ENCODE measurements around the gene DHCR24.

The DHCR24 gene

GRCh38 chr1:54842963-54843362 is 44.0 kb downstream of the DHCR24 start:
- WGBS, 2 experiments (ENCODE audit: insufficient coverage in 2 of 2), result 75 to 84% methylated on average over 4 to 7 of the region's 9 CpGs
- H3K9me3 ChIP-seq (ENCODE audit: control insufficient read depth, low read length), result no peaks in the 10 kb centered on the region
- peaks cover 10% of the 10 kb centered on the region for H3K36me3 ChIP-seq (ENCODE audit: control insufficient read depth, insufficient read depth, low read length)
- no peak overlapping the region for H3K27ac ChIP-seq (ENCODE audit: low read depth, low read length, severe bottlenecking)
- H3K4me1 ChIP-seq (ENCODE audit: control insufficient read depth, insufficient read depth, low read length, poor library complexity, severe bottlenecking), result no peaks in the 10 kb centered on the region
- H3K4me3 ChIP-seq (ENCODE audit: extremely low read depth, insufficient read depth, low read length, poor library complexity, severe bottlenecking), result no peak overlapping the region

DNA sequence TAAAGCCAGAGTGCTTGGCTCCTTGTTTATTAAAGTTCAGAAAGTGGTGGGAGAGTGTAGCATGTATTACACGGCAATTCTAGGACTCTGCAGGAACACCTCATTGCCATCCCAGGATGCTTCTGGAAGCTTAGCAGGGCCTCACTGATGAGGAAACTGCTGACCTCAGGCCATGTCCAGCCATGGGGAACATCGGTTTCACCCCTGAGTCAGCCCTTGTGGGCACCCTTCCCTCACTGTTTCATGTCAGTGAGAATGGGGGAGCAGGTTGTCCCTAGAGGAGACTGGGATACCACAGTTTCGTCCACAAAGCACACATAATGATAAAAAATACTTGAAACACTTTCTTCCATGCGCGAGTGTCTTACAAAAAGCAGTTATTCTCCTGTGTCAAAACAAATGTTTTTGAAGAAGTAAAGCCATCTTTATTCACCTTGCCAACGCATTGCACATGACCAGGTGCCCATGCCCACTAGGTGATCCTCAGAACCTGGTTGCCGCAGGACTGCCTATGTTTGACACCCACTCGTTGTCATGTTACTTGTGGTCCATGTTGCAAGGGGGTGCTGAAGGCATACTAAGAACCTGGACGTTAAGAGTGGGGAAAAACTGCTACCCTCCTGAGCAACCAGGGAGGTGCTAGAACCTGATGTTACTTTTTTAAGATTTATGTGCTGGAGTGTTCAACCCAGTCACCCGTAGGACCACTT is 44.6 kb downstream of the DHCR24 start:
- WGBS, 2 experiments (ENCODE audit: insufficient coverage in 2 of 2), result 89 to 93% methylated on average over 8 of the region's 10 CpGs
- H3K36me3 ChIP-seq (ENCODE audit: control insufficient read depth, insufficient read depth, low read length), result peaks cover 9% of the 10 kb centered on the region
- no peaks in the 10 kb centered on the region for H3K4me1 ChIP-seq (ENCODE audit: control insufficient read depth, insufficient read depth, low read length, poor library complexity, severe bottlenecking)
- H3K4me3 ChIP-seq (ENCODE audit: extremely low read depth, insufficient read depth, low read length, poor library complexity, severe bottlenecking), result no peak overlapping the region
- H3K9me3 ChIP-seq (ENCODE audit: control insufficient read depth, low read length), result no peaks in the 10 kb centered on the region
- no peak overlapping the region for H3K27ac ChIP-seq (ENCODE audit: low read depth, low read length, severe bottlenecking)

DNA sequence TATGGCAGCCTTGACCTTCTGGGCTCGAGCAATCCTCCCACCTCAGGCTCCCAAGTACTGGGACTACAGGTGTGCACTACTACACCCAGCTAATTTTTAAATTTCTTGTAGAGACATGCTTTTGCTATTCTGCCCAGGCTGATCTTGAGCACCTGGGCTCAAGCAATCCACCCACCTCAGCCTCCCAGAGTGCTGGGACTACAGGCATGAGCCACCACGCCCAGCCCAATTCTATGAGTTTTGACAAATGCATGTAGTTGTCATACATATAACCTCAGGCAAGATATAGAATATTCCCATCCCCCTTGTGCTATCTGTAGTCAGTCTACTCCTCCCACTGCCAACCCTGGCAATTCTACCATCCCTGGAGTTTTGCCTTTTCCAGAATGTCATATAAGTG is 47.2 kb downstream of the DHCR24 start:
- WGBS, 2 experiments (ENCODE audit: insufficient coverage in 2 of 2), result 0% methylated on average over 1 of the region's 2 CpGs

DNA sequence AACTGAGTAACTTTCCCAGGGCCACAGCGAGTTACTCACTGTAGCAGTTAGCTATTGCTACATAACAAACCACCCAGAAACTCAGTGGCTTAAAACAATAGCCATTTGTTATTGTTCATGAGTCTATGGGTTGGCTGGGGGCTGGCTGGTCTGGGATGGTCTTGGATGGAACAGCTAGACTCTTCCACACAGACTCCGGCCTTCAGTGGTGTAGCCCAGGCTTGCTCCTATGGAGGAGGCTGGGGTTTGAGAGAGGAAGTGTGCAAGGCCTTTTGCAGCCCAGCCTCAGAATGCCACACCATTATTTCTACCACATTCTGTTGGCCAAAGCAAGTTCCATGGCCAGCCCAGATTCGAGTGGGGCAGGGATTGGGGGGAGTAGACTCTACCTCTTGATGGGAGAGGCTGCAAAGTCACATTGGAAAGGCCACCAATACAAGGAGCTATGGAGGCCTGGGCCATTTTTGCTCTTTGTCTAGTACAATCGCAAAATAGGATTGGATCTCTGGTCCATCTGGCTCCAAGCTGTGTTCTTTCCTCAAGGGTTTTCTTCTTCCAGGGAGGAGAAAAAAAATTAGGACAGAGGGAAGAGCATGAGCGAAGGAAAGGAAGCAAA is 48.3 kb downstream of the DHCR24 start:
- Histone ChIP-seq H3K36me3 (ENCODE audit: control insufficient read depth, insufficient read depth, low read length) (no peaks in the 10 kb centered on the region), H3K27ac (ENCODE audit: low read depth, low read length, severe bottlenecking) (no peak overlapping the region), H3K4me3 (ENCODE audit: extremely low read depth, insufficient read depth, low read length, poor library complexity, severe bottlenecking) (no peak overlapping the region), H3K9me3 (ENCODE audit: control insufficient read depth, low read length) (no peaks in the 10 kb centered on the region), H3K4me1 (ENCODE audit: control insufficient read depth, insufficient read depth, low read length, poor library complexity, severe bottlenecking) (no peaks in the 10 kb centered on the region)
- 81 to 85% methylated on average over 3 of the region's 5 CpGs for WGBS, 2 experiments (ENCODE audit: insufficient coverage in 2 of 2)

More for the DNA sequence above, 47.2 kb downstream of the DHCR24 start:
- Histone ChIP-seq H3K36me3 (ENCODE audit: control insufficient read depth, insufficient read depth, low read length) (no peaks in the 10 kb centered on the region), H3K4me3 (ENCODE audit: extremely low read depth, insufficient read depth, low read length, poor library complexity, severe bottlenecking) (no peak overlapping the region), H3K27ac (ENCODE audit: low read depth, low read length, severe bottlenecking) (no peak overlapping the region), H3K4me1 (ENCODE audit: control insufficient read depth, insufficient read depth, low read length, poor library complexity, severe bottlenecking) (no peaks in the 10 kb centered on the region), H3K9me3 (ENCODE audit: control insufficient read depth, low read length) (no peaks in the 10 kb centered on the region)

DNA sequence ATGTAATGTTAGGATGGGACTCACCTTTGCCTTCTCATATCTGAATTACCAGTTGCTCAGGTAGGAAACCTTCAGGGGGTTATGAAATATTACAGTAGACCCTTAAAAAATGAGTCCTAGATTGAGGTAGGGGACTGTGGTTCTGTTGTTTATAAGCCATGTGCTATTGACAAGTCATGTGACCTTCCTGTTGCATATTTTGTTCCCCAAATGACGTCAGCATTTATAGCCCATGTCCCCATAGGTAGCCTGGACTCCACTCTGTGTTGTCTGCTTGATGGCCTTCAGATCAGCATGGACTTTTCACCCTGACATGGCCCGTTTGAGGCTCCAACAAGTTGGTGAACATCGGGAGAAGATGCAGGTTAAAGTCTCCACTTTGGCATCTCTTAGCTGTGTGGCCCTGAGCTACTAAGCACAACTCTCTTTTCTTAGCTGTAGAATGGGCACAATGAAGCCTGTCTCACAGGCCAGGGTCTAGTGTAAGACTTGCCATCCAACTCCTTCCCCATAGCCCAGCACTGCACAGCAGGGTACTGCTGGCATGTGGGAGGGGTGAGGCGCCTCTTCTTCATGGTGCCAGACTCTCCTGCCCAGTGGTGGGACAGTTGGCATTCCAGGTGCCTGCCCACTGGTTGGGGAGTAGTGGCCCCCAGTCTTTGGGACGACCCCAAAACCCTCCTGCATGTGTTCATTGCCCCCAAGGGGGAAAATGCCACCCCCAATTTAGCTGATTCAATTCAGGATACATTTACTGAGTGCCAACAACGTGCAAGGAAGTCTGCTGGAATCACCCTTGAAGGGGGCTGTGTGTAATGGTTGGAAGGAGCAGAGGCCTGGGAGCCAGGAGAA is 49.8 kb downstream of the DHCR24 start:
- Histone ChIP-seq H3K27ac (ENCODE audit: low read depth, low read length, severe bottlenecking) (no peak overlapping the region), H3K4me3 (ENCODE audit: extremely low read depth, insufficient read depth, low read length, poor library complexity, severe bottlenecking) (no peak overlapping the region), H3K9me3 (ENCODE audit: control insufficient read depth, low read length) (no peaks in the 10 kb centered on the region), H3K36me3 (ENCODE audit: control insufficient read depth, insufficient read depth, low read length) (no peaks in the 10 kb centered on the region), H3K4me1 (ENCODE audit: control insufficient read depth, insufficient read depth, low read length, poor library complexity, severe bottlenecking) (no peaks in the 10 kb centered on the region)
- WGBS, 2 experiments (ENCODE audit: insufficient coverage in 2 of 2), result 87 to 95% methylated on average over 3 to 4 of the region's 6 CpGs

GRCh38 chr1:54836594-54836993 is 50.4 kb downstream of the DHCR24 start:
- 86 to 93% methylated on average over 8 of the region's 8 CpGs for WGBS, 2 experiments (ENCODE audit: insufficient coverage in 2 of 2)

GRCh38 chr1:54835970-54836369 is 51.0 kb downstream of the DHCR24 start:
- WGBS, 2 experiments (ENCODE audit: insufficient coverage in 2 of 2), result 72% methylated on average over 2 of the region's 5 CpGs; no CpG with 5 or more reads in 1 of the 2 experiments
- H3K9me3 ChIP-seq (ENCODE audit: control insufficient read depth, low read length), result no peaks in the 10 kb centered on the region
- no peaks in the 10 kb centered on the region for H3K4me1 ChIP-seq (ENCODE audit: control insufficient read depth, insufficient read depth, low read length, poor library complexity, severe bottlenecking)
- no peak overlapping the region for H3K4me3 ChIP-seq (ENCODE audit: extremely low read depth, insufficient read depth, low read length, poor library complexity, severe bottlenecking)
- H3K27ac ChIP-seq (ENCODE audit: low read depth, low read length, severe bottlenecking), result no peak overlapping the region
- H3K36me3 ChIP-seq (ENCODE audit: control insufficient read depth, insufficient read depth, low read length), result no peaks in the 10 kb centered on the region

More at GRCh38 chr1:54836594-54836993, 50.4 kb downstream of the DHCR24 start:
- no peak overlapping the region for H3K27ac ChIP-seq (ENCODE audit: low read depth, low read length, severe bottlenecking)
- no peaks in the 10 kb centered on the region for H3K36me3 ChIP-seq (ENCODE audit: control insufficient read depth, insufficient read depth, low read length)
- H3K9me3 ChIP-seq (ENCODE audit: control insufficient read depth, low read length), result no peaks in the 10 kb centered on the region
- no peak overlapping the region for H3K4me3 ChIP-seq (ENCODE audit: extremely low read depth, insufficient read depth, low read length, poor library complexity, severe bottlenecking)
- no peaks in the 10 kb centered on the region for H3K4me1 ChIP-seq (ENCODE audit: control insufficient read depth, insufficient read depth, low read length, poor library complexity, severe bottlenecking)

- 83 to 95% methylated on average over 4 to 6 of the region's 6 CpGs for WGBS, 2 experiments (ENCODE audit: insufficient coverage in 2 of 2)
- Histone ChIP-seq H3K36me3 (ENCODE audit: control insufficient read depth, insufficient read depth, low read length) (no peaks in the 10 kb centered on the region), H3K4me3 (ENCODE audit: extremely low read depth, insufficient read depth, low read length, poor library complexity, severe bottlenecking) (no peak overlapping the region), H3K4me1 (ENCODE audit: control insufficient read depth, insufficient read depth, low read length, poor library complexity, severe bottlenecking) (no peaks in the 10 kb centered on the region), H3K9me3 (ENCODE audit: control insufficient read depth, low read length) (no peaks in the 10 kb centered on the region), H3K27ac (ENCODE audit: low read depth, low read length, severe bottlenecking) (no peak overlapping the region)
Measured at GRCh38 chr1:54835131-54835898, 51.7 kb downstream of the DHCR24 start.

DNA sequence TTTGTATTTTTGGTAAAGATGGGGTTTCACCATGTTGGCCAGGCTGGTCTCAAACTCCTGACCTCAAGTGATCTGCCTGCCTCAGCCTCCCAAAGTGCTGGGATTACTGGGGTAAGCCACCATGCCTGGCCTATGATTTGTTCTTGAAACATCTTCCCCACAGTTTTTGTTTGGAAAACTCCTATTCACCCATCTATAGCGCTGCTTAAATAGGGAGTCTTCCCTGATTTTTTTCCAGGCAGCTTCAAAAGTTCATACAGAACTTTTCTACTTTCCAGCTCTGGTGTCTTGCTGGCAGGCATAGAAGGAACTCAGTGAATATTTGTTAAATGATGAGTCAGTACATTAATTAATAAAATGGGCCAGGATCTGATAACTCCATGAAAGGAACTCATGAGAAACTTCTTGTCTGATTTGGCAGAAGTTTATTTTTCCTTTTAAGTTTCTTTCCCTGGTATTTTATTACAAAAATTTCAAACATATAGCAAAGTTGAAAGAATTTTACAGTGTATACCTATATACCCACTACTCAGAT is 52.9 kb downstream of the DHCR24 start:
- no peak overlapping the region for H3K27ac ChIP-seq (ENCODE audit: low read depth, low read length, severe bottlenecking)
- no peaks in the 10 kb centered on the region for H3K9me3 ChIP-seq (ENCODE audit: control insufficient read depth, low read length)
- H3K36me3 ChIP-seq (ENCODE audit: control insufficient read depth, insufficient read depth, low read length), result no peaks in the 10 kb centered on the region
- H3K4me3 ChIP-seq (ENCODE audit: extremely low read depth, insufficient read depth, low read length, poor library complexity, severe bottlenecking), result no peak overlapping the region
- no peaks in the 10 kb centered on the region for H3K4me1 ChIP-seq (ENCODE audit: control insufficient read depth, insufficient read depth, low read length, poor library complexity, severe bottlenecking)
- WGBS, 2 experiments (ENCODE audit: insufficient coverage in 2 of 2), result 100% methylated on average over 1 of the region's 1 CpG; no CpG with 5 or more reads in 1 of the 2 experiments

GRCh38 chr1:54833121-54833520 is 53.9 kb downstream of the DHCR24 start:
- H3K4me1 ChIP-seq (ENCODE audit: control insufficient read depth, insufficient read depth, low read length, poor library complexity, severe bottlenecking), result no peaks in the 10 kb centered on the region
- H3K27ac ChIP-seq (ENCODE audit: low read depth, low read length, severe bottlenecking), result no peak overlapping the region
- no peaks in the 10 kb centered on the region for H3K36me3 ChIP-seq (ENCODE audit: control insufficient read depth, insufficient read depth, low read length)
- H3K4me3 ChIP-seq (ENCODE audit: extremely low read depth, insufficient read depth, low read length, poor library complexity, severe bottlenecking), result no peak overlapping the region
- WGBS, 2 experiments (ENCODE audit: insufficient coverage in 2 of 2), result 85 to 92% methylated on average over 4 to 5 of the region's 9 CpGs
- no peaks in the 10 kb centered on the region for H3K9me3 ChIP-seq (ENCODE audit: control insufficient read depth, low read length)
